ENCODE measurements around the gene B4GALT2. TPM values are rescaled to one million over a fixed set of nuclear protein-coding genes. Genes with fewer than 3 reads are reported as not detected.

The B4GALT2 gene
- total and polyA plus RNA-seq, 2 of the 4 experiments (the other 2 are of a cell fraction), result 52.3 to 60.8 TPM

GRCh38 chr1:43930168-43930948 is 48.7 kb upstream of the B4GALT2 start:
- Histone ChIP-seq H3K4me1 (ENCODE audit: control insufficient read depth, insufficient read depth, low read length) (peaks cover 6% of the 10 kb centered on the region), H3K36me3 (ENCODE audit: control insufficient read depth, insufficient read depth, low read length) (peaks cover 11% of the 10 kb centered on the region), H3K18ac (ENCODE audit: low read depth, low read length) (no peak overlapping the region), H3K14ac (replicated peaks; ENCODE audit: low read depth, low read length) (no peak overlapping the region), H2BK120ac (ENCODE audit: low read depth, low read length) (no peak overlapping the region), H2AFZ (replicated peaks; ENCODE audit: low read length, poor library complexity) (no peak overlapping the region), H3K23ac (ENCODE audit: low read depth, low read length) (no peak overlapping the region), H3K27ac (ENCODE audit: insufficient read depth, low read length) (no peak overlapping the region), H3K27me3 (ENCODE audit: control insufficient read depth, insufficient read depth, low read length) (no peaks in the 10 kb centered on the region), H3K9ac (ENCODE audit: low read depth, low read length) (no peak overlapping the region), H4K20me1 (ENCODE audit: insufficient read depth, low read length) (no peaks in the 10 kb centered on the region), H3K4me2 (ENCODE audit: low read depth, low read length) (no peak overlapping the region), H4K8ac (ENCODE audit: low read depth in 2 of 2, low read length in 2 of 2) (no peak overlapping the region), H3K4ac (ENCODE audit: low read depth, low read length) (no peak overlapping the region; the same call in 1 of the 2 replicates), H2BK20ac (ENCODE audit: low read depth, low read length) (no peak overlapping the region), H3K56ac (ENCODE audit: extremely low read depth, insufficient read depth, low read length) (no peak overlapping the region), H4K91ac (ENCODE audit: insufficient read depth, low read depth, low read length) (no peak overlapping the region), H2BK15ac (ENCODE audit: low read depth, low read length) (no peak overlapping the region), H3K9me1 (ENCODE audit: insufficient read depth, low read length) (peaks cover 6% of the 10 kb centered on the region), H2AK5ac (ENCODE audit: low read depth, low read length) (no peak overlapping the region; the same call in 1 of the 2 replicates), H2BK5ac (ENCODE audit: low read depth, low read length, poor library complexity, severe bottlenecking) (no peak overlapping the region), H3K4me3 (ENCODE audit: insufficient read depth, low read depth, low read length) (no peak overlapping the region), H4K5ac (ENCODE audit: low read depth, low read length) (no peak overlapping the region), H3K79me1 (ENCODE audit: low read depth in 1 of 2, low read length in 2 of 2) (peaks cover 0 to 12% of the 10 kb centered on the region in 2 experiments; a peak in 1 of 4 replicates), H3K9me3 (ENCODE audit: control insufficient read depth, insufficient read depth, low read length) (peaks cover 5% of the 10 kb centered on the region), H2AK9ac (replicated peaks; ENCODE audit: low read depth, low read length, poor library complexity) (no peak overlapping the region)
- ChIA-PET POLR2A (ENCODE audit: unreplicated experiment) (no interaction called here), CTCF (interaction anchor here (1.9 kb wide), 1 partner anchor 167 kb away, joined by 7 read pairs; no protein-coding TSS in a partner anchor)
- TF ChIP-seq CTCF (conservative IDR thresholded peaks at IDR 0.05; ENCODE audit: low read depth, low read length), result 0 out of 2 replicates have a peak, but pooled peaks have one; percentile 19
- TF ChIP-seq MXI1 (IDR thresholded peaks at IDR 0.05; ENCODE audit: borderline replicate concordance, low read depth, low read length), result no peak
- TF ChIP-seq USF2 (IDR thresholded peaks at IDR 0.05; ENCODE audit: low read depth, low read length), result no peak
- no peak for TF ChIP-seq MAFK (IDR thresholded peaks at IDR 0.05; ENCODE audit: low read depth, low read length)
- TF ChIP-seq CEBPB (IDR thresholded peaks at IDR 0.05; ENCODE audit: low read depth, low read length), result no peak
- dilution Hi-C loops (cut with HindIII; ENCODE audit: low sequenced_read_pairs, unreplicated experiment) (no loop called here), in situ Hi-C loops (cut with MboI; ENCODE audit: low sequenced_read_pairs) (loop anchor here (5.0 kb wide), 1 partner anchor 158 kb away; no protein-coding TSS in a partner anchor), intact Hi-C loops (cut with micrococcal nuclease) (loop anchor here (5.0 kb wide), 1 partner anchor 78 kb away; no protein-coding TSS in a partner anchor)
- BruUV-seq (replicated peaks), result no TSS peak
- ATAC-seq (ENCODE audit: low read depth) (no peak), DNase-seq (no peak)
- 100% methylated on average over 6 of the region's 10 CpGs; no CpG with 5 or more reads in 1 of the 2 experiments for WGBS, 2 experiments (ENCODE audit: extremely low coverage in 2 of 2, insufficient read length in 1 of 2)

Measured in IMR-90 (cell line).